Effector memory CD4-positive, alpha-beta T cell (primary cell): ENCODE measurements around the gene SERTAD2.

Experiments used
- DNase-seq, 3 donors: peaks; one replicate each; pipeline ENCODE4 v3.0.0-alpha.2; 2020
- H3K27ac ChIP-seq: 2 replicates; pipeline ENCODE4 v1.7.0; 2013; ENCODE audit warnings: mild to moderate bottlenecking, low read length, moderate library complexity; ENCODE audit not compliant: insufficient read depth, poor library complexity, severe bottlenecking
- H3K27me3 ChIP-seq: replicated peaks from 2 replicates; pipeline ENCODE4 v1.7.0; 2013; ENCODE audit warnings: mild to moderate bottlenecking, low read length; ENCODE audit not compliant: insufficient read depth, control insufficient read depth, poor library complexity, severe bottlenecking
- H3K36me3 ChIP-seq: 2 replicates; pipeline ENCODE4 v1.7.0; 2013; ENCODE audit warnings: mild to moderate bottlenecking, low read length, moderate library complexity; ENCODE audit not compliant: control insufficient read depth, insufficient read depth
- H3K4me1 ChIP-seq: 2 replicates; pipeline ENCODE4 v1.7.0; 2013; ENCODE audit warnings: low read length, mild to moderate bottlenecking; ENCODE audit not compliant: control insufficient read depth, insufficient read depth, poor library complexity, severe bottlenecking
- H3K4me3 ChIP-seq: 2 replicates; pipeline ENCODE4 v1.7.0; 2013; ENCODE audit warnings: low read length, low read depth, mild to moderate bottlenecking; ENCODE audit not compliant: insufficient read depth, poor library complexity, severe bottlenecking
- H3K9me3 ChIP-seq: 2 replicates; pipeline ENCODE4 v1.7.0; 2013; ENCODE audit warnings: mild to moderate bottlenecking, low read length, moderate library complexity; ENCODE audit not compliant: control insufficient read depth

The SERTAD2 gene

GRCh38 chr2:64675860-64676259, 22.1 kb upstream of the SERTAD2 start:
- Histone ChIP-seq H3K9me3 (no peaks in the 10 kb centered on the region), H3K36me3 (no peaks in the 10 kb centered on the region), H3K27ac (no peak overlapping the region), H3K4me1 (no peaks in the 10 kb centered on the region), H3K4me3 (no peak overlapping the region), H3K27me3 (no peaks in the 10 kb centered on the region)
- DNase-seq, result no peak

DNA sequence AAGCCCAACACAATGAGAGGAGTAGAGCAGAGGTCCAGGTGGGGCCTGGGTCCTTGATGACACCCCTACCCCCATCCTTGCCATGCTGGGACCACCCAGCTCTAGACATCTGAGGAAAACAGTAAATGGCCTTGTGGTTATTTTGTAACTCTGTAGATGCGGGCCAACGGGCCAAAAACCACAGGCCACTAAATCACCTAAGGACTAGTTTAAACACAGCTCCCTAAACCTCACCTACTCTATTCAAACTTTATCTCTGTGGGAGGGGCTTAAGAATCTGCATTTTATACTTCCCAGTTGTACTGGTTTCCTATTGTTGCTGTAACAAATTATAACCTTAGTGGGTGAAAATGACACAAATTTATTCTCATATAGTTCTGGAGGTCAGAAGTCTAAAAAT, 19.0 kb upstream of the SERTAD2 start:
- no peaks in the 10 kb centered on the region for H3K36me3 ChIP-seq
- H3K4me1 ChIP-seq, result peaks cover 1% of the 10 kb centered on the region
- no peak for DNase-seq
- H3K4me3 ChIP-seq, result no peak overlapping the region
- no peak overlapping the region for H3K27ac ChIP-seq
- no peaks in the 10 kb centered on the region for H3K9me3 ChIP-seq
- H3K27me3 ChIP-seq, result no peaks in the 10 kb centered on the region

GRCh38 chr2:64670047-64670446, 16.3 kb upstream of the SERTAD2 start:
- no peak for DNase-seq

DNA sequence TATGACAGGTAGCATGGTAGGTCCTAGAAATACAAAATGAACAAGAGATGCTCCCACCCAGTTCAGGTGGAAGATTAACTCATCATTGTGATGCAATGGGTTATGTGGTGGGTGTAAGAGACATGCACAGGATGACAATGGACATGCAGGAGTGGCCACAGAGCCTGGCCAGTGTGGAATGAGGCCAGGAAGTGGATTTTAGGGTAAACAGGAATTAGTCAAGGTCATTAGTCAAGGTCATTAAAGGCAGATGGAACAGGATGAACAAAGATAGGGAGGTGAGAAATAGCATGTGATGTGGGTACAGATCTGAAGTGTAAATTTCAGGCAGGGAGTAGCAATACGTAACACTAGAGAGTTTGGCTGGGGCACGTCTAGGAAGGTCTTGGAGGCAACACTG, 15.6 kb upstream of the SERTAD2 start:
- DNase-seq, result no peak
- Histone ChIP-seq H3K9me3 (no peaks in the 10 kb centered on the region), H3K36me3 (no peaks in the 10 kb centered on the region), H3K27ac (no peak overlapping the region), H3K4me1 (peaks cover 16% of the 10 kb centered on the region), H3K27me3 (no peaks in the 10 kb centered on the region), H3K4me3 (no peak overlapping the region)

More at GRCh38 chr2:64670047-64670446, 16.3 kb upstream of the SERTAD2 start:
- Histone ChIP-seq H3K27ac (no peak overlapping the region), H3K36me3 (no peaks in the 10 kb centered on the region), H3K4me3 (no peak overlapping the region), H3K27me3 (no peaks in the 10 kb centered on the region), H3K4me1 (peaks cover 16% of the 10 kb centered on the region), H3K9me3 (no peaks in the 10 kb centered on the region)

GRCh38 chr2:64668542-64668941, 14.8 kb upstream of the SERTAD2 start:
- H3K36me3 ChIP-seq, result no peaks in the 10 kb centered on the region
- H3K4me1 ChIP-seq, result peaks cover 16% of the 10 kb centered on the region
- no peak overlapping the region for H3K27ac ChIP-seq
- no peak for DNase-seq
- H3K4me3 ChIP-seq, result no peak overlapping the region
- no peaks in the 10 kb centered on the region for H3K27me3 ChIP-seq
- H3K9me3 ChIP-seq, result no peaks in the 10 kb centered on the region

DNA sequence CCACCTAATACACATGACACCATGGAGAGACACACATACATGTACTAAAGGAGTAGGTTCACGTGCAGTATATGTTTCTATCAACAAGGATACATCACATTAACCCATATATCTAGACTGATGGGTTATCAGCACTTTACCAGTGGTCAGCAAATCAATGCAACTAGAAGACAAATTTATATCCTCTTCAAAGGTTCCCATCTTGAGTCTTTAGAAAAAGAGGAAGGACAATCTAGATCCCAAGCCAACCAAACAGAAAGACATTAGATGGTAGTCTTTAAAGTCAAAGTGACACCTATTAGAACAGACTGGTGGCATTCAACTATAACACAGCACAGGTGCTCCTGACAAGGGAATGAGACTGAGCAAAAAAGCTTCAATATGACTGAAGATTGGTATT, 13.8 kb upstream of the SERTAD2 start:
- no peak for DNase-seq
- Histone ChIP-seq H3K9me3 (no peaks in the 10 kb centered on the region), H3K36me3 (no peaks in the 10 kb centered on the region), H3K4me1 (peaks cover 16% of the 10 kb centered on the region), H3K4me3 (no peak overlapping the region), H3K27me3 (no peaks in the 10 kb centered on the region), H3K27ac (no peak overlapping the region)

- no peak for DNase-seq
- Histone ChIP-seq H3K9me3 (no peaks in the 10 kb centered on the region), H3K36me3 (no peaks in the 10 kb centered on the region), H3K4me1 (peaks cover 16% of the 10 kb centered on the region), H3K27ac (no peak overlapping the region), H3K27me3 (no peaks in the 10 kb centered on the region), H3K4me3 (no peak overlapping the region)
Observed at GRCh38 chr2:64666810-64667438, 13.2 kb upstream of the SERTAD2 start.

DNA sequence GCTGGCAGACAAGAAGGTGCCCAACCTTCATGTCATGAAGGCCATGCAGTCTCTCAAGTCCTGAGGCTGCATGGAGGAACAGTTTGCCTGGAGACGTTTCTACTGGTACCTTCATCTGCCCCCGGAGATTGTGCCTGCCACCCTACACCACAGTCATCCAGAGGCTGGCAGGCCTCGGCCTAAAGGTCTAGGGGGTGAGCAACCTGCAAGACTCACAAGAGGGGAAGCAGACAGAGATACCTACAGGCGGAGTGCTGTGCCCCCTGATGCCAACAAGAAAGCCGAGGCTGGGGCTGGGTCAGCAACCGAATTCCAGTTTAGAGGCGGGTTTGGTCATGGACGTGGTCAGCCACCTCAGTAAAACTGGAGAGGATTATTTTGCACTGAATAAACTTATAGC, 12.0 kb upstream of the SERTAD2 start:
- no peak for DNase-seq
- Histone ChIP-seq H3K27me3 (no peaks in the 10 kb centered on the region), H3K36me3 (no peaks in the 10 kb centered on the region), H3K4me3 (no peak overlapping the region), H3K27ac (no peak overlapping the region), H3K4me1 (peaks cover 16% of the 10 kb centered on the region), H3K9me3 (no peaks in the 10 kb centered on the region)

DNA sequence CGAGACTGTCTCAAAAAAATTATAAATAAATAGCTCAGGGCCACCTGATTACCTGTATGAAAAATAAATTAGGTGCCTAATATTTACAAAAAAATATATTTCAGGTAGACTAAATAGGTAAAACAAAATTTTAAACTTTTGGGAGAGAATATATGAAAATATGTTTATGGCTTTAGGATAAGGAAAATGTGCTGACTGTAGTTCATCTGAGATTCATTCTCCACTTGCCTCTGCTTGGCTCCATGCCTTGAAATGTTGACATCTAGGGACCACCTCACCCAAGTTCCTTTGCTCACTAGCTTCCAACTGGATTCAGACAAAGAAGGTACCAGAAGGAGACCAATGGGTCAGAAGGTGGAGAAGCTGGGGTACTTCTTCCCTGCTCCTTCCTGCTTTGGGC, 9.7 kb upstream of the SERTAD2 start:
- no peaks in the 10 kb centered on the region for H3K36me3 ChIP-seq
- peaks cover 16% of the 10 kb centered on the region for H3K4me1 ChIP-seq
- no peaks in the 10 kb centered on the region for H3K27me3 ChIP-seq
- no peak overlapping the region for H3K27ac ChIP-seq
- DNase-seq, result no peak
- no peak overlapping the region for H3K4me3 ChIP-seq
- no peaks in the 10 kb centered on the region for H3K9me3 ChIP-seq

DNA sequence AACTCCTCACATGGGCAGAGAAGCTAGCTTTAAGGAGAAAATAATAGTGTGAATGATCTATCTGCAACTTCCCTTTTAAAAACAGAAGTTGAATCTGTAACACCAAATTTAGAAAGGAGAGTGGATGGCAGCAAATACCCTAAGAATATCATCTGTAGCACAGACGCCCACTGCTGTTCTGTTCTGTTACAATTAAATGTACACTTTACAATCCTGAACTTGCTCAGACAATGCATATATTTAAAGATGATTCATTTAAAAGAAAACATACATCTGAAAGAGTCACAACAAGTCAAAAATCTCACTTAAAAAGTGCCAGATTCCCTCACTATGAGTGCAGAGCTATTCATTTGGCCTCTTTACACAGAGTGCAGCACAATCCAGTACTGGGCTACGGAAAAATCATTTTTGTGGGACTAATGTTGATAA, 8.0 kb upstream of the SERTAD2 start:
- Histone ChIP-seq H3K27me3 (no peaks in the 10 kb centered on the region), H3K36me3 (no peaks in the 10 kb centered on the region), H3K4me3 (no peak overlapping the region), H3K27ac (no peak overlapping the region), H3K9me3 (no peaks in the 10 kb centered on the region), H3K4me1 (peaks cover 7% of the 10 kb centered on the region)
- no peak for DNase-seq
